ENCODE data around the gene COBL.

- TF ChIP-seq, protein P1, sequence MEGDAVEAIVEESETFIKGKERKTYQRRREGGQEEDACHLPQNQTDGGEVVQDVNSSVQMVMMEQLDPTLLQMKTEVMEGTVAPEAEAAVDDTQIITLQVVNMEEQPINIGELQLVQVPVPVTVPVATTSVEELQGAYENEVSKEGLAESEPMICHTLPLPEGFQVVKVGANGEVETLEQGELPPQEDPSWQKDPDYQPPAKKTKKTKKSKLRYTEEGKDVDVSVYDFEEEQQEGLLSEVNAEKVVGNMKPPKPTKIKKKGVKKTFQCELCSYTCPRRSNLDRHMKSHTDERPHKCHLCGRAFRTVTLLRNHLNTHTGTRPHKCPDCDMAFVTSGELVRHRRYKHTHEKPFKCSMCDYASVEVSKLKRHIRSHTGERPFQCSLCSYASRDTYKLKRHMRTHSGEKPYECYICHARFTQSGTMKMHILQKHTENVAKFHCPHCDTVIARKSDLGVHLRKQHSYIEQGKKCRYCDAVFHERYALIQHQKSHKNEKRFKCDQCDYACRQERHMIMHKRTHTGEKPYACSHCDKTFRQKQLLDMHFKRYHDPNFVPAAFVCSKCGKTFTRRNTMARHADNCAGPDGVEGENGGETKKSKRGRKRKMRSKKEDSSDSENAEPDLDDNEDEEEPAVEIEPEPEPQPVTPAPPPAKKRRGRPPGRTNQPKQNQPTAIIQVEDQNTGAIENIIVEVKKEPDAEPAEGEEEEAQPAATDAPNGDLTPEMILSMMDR (IDR thresholded peaks at IDR 0.05), result no peak
- TF ChIP-seq POLR2A (IDR thresholded peaks at IDR 0.05), result no peak
Observed at GRCh38 chr7:51297986-51298385, 18.6 kb downstream of the COBL start.

Measured in uterus (tissue), 2 donors.